Retina (tissue), 1 donor: Measurements from ENCODE around the gene HOXA9.

Source experiments
- DNase-seq: peaks from one replicate; pipeline ENCODE4 v3.0.0-alpha.2; 2016

Gene HOXA9

DNA sequence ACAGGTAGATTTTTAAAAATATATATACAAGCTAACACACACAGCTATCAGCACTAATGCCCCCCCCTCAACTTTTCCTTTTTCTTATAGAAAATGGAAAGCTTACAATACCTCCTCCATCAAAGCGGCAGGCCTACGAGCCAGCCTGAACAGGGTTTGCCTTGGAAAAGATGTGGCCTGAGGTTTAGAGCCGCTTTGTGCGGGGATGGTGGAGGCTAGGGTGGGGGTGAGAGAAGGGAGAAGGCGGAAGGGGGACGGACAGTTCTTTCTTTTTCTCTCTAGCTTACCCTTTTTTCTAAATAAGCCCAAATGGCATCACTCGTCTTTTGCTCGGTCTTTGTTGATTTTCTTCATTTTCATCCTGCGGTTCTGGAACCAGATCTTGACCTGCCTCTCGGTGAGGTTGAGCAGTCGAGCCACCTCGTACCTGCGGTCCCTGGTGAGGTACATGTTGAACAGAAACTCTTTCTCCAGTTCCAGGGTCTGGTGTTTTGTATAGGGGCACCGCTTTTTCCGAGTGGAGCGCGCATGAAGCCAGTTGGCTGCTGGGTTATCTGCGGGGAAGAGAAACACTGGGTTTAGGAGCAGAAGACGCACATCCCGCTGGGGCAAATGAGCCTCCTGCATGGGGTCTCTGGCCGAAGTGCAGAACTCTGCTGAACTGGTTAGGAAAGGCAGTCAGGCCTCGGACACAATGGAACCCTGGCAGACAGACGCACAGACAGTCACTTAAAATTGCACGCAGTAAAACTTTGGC is 1.9 kb downstream of the HOXA9 start:
- no peak for DNase-seq

DNA sequence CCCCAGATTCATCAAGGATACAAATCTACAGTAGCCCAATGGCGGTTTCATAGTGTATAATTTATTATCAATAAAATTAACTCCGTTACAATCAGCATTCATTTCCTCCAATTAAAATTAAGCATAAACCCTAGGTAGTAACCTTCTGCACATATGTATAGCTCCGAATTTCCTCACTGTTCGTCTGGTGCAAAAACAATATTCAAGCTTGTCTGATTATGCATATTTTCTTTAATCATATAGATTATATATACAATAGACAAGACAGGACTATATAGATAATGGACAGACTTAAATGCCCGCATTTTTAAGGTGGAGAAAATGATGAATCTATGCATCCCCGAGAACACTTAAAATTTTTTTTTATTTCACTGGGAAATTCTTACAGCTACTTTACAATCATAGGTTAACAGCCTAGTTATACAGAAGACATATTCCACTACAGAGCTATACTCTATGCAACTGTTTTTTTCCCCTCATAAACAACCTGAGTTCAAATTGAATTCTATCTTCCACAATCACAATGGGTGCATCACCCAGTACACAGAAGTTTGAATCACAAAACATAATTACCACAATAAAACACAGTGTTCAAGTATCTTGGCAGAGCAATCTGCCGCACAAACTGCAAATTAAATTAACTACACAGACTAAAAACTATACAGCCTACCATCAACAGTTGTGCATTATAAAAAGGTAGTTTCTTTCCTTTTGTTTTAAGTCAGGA is 2.6 kb downstream of the HOXA9 start:
- no peak for DNase-seq

DNA sequence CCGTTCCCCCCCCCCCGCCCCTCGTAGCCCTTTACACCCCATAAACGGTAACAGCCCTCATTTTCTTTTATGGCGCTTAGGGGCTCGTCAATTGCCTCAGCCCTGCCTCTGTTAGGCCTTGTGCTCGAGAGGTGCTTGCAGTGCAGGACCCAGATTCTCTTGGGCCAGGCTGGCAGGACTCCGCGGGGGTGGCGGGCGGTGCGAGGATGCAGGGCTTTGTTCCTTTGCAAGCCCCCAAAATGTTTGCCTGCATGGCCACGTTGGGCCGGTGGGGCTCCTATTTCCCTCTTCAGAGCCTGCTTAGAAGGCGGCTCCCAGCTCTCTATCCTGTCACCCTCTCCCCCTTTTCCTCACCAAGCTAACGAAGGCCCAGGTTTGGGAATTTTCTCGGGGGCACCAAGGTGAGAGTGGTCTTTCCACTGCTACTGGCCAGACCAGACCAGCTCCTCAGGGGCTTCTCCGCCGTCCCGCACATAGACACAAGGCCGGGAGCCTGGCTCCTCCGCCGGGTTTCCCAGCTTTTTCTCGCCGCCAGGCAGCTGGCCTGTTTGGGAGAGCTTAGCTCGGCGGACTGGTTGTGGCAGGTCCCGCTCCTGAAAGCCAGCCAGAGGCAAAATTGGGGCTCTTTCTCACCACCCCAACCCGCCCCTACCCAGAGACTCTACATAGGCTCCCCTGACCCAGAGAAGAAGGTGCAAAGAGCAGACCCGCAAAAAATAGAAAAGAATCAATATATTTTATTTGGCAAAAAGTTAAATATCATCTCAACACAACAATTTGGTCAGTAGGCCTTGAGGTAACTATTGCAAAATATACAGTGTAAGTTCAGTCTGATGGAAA is 3.4 kb downstream of the HOXA9 start:
- peak; percentile 65 for DNase-seq

DNA sequence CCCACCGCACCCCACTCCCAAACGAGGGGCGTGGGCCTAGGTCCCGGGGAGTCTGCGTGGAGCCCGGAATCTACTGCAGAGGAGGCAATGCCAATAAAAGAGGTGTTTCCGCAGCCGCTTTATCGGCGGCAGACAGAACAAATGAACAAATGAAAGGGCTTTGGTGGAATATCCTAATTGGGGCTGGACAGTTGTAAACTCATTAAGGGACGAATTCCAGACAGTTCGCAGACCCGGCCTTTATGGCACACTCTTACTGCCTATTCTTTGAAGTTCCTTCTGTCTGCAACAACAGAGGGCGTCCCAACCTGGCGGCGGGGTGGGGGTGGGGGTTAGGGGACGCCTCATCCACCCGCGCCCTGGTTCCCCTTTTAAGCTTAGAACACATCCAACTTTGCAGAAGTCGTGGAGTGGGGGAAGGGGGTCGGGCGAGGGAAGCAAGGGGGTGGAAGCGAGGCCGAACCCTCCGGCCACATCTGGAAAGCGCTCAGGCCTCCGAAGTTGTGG is 4.1 kb downstream of the HOXA9 start:
- DNase-seq = no peak

DNA sequence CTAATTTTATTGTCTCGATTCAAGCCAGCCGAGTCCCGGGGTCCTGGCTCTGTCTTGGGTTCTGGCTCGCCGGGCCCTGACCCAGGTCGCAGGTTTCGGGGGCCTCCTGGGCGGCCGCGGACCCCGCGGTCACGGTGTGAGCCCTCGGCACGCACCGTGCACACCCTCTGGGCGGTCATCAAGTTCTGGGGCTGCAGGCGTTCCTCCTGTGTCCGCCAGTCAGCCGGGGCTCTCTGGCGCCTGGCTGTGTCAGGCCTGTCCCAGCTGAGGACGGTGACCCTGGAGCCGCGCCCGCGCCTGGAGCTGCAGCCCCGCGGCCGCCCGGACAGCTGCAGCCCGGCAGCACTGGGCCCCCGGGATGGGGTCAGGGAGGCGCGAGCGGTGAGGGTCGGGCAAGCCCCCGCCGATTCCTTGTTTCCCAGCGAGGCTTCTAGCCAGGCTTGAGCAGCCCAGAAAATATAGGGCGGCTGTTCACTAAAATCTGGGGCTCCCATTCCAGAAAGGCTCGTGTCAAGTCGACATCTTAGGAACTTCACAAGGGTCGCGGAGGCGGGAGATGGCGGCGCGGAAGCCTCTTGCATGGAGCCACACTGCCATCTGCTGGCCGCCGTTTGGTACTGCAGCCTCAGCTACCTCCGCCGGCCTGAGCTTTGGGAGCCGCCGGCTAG is 4.7 kb downstream of the HOXA9 start:
- DNase-seq = peak; percentile 97

DNA sequence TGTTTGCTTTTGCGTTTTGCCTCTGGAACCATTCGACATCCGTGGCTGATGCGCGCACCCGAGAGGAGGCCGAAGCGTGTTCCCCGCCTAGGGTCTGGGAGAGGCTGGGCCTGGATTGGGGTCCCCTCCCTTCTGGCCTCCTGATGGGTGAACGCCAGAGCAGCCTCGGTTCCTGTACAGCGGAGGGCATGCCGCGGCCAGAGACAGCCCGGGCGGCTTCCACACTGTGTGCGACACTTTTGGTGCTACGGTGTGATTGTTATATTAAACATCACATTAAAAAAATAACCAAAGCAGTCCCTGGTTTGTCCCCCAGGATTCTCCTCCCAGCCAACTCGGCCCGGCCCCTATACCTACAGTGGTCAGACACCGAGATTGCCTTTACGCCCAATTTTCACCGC is 5.2 kb downstream of the HOXA9 start:
- peak; percentile 75 for DNase-seq

DNA sequence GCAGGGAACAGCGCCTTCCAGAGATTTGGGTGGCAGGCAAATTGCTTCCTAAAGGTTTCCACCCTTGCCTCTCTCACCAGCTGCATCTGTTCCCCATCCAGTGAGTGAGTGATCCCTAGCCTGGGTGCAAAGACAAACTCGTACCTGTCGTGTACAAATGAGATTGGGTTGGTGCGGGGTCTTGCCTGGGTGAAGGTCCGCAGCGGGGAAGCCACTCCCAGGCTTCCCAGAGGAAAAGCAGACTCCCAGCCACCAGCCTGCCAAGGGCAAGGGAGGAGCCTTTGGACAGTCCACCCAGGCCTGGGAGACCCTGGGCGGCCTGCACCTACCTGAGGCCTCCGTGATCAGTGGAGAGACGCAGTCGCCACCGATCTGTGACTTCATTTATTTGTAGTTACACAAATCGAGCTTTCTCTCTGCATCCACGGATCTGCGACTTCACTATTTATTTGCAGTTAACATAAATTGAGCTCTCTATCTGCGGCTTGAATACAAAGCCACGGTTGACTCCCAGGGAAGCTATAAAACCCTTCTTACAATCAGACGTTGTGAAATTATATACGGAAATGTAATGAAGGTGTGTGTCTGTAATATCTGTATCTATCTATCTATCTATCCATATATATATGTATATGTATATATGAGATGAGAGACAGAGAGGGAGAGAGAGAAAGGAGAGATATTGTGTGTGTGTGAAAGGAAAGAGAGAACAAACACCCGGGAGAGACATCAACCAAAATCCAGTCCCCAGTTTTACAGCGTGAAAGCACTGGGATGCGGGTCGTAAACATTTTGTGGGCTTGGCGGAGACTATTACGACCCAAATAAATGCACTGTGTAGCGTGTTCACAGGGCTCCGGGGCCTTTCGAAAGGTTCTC is 5.8 kb downstream of the HOXA9 start:
- DNase-seq = peak; percentile 75

DNA sequence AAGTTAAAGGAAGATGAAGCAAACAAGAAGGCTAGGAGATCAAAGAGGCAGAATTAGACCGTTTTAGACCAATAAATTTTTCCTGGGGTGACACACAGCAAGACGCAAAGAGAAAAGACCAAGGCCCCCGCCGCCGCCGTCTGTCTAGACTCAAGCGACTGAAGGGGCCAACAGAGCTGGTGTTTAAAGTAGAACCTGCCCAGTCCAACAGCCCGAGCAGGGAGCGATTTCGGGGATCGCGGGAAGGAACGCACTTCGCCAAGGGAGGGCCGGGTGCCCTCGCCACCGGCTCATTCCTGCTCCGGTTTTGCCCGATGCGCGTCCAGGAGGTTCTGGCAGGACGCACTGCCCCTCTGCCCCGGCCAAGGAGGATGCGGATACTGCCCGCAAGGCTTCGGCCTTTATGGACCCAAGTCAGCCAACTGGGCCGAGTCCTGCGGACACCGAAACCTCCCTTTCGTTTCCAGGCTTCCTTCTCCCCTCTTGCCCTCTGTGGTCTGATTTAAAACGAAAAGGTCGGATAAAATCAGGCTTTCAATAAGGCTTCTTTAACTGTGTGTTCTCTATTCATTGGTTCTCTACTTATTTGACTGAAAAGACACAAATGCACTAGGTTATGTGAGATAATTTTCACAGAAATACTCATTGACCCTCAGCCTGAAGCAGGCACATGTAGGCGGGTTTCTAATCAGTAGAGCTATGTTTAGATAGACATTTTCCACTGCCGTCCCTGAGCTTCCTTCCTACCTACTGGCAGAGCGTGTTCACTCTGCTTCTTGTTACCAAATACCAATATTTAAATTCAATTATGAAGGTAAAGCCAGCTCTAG is 6.7 kb downstream of the HOXA9 start:
- DNase-seq = peak; percentile 76

DNA sequence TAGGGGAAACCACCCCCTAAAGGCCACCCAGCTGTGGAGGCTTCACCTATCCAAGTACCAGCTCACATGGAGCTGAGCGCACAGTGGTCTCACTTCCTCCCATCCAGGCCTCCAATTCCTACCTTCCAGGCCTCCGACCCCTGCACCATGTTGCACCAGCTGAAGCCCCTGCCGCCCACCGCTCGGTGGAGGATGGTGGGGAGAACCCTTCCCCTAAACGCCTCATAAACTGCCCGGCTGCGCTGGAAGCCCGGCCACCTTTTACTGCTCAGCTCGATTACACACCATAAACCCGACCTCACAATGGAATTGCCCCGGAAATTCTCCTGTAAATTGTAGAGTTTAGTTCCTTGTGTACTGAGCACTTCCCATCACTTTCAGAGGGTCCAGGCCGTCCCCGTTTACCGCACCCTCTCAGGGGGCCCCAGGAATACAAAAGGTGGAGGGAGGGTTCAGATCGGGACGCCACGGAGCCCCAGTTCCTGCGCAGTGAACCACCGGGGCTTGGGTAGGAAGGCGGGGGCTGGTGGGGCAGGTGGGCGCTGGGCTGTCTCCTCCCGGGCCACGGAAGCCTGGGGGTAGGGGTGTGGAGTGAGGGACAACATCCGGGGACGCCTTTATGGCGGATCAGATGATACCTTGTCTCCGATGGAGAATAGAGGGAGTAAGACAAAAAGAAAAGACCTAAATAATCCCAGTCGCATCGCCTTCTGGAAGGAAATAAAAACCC is 7.5 kb downstream of the HOXA9 start:
- no peak for DNase-seq

DNA sequence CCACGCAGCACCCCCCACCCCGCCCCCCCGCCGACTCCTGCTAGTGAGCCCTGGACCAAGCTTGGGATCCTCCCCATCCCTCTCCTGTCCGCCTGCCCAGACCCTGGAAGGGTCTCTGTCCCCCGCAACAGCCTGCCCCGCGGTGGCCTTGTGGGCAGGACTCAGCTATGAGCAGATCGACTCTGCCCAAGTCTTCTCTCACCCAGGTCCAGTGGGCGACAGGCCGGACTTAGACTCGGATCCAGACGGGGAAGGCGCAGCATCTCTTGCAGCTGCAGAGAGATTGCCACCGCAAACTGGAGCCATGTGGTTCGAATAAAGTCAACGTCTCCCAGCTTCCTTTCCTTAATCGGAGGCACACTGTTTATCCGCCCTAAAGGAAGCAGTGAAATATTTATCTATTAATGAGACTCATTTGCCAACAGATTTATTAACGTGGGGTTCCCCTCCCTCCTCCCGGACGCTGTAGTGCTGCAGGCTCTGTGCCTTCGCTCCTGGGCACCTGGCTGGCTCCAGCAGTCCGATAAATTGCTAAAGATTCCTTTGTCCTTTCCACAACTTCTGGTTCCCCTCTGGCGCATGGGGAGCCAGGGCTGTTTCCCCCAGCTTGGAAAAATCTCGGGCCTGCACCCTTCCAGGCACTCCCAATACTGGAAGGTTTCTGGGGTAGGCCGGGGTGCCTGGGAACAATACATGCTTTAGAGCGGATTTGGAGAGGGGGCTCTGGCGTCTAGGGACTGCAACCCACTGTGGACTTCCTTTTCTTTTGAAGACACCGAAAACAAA is 8.2 kb downstream of the HOXA9 start:
- no peak for DNase-seq

DNA sequence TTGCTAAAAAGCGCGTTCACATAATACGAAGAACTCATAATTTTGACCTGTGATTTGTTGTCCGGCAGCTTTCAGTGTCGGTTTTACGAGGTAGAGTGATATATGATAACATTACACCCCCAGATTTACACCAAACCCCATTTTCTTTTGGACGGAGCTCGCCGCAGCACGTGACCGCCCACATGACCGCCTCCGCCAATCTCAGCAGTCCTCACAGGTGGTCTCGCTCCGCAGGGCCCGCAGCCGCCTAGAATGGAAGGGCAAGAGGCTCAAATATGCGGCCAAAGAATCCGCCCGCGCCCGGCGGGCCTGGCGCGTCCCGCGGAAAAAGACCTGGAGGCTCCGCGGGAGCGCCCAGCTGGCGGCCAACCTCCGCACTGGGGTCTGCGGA is 8.8 kb downstream of the HOXA9 start, which contains the start of gene HOXA7:
Gene HOXA7, minus strand, starts transcription at position 168 of the 391 bp plus-strand sequence. Its CDS starts 130 bp downstream, at position 38.
- DNase-seq = no peak

DNA sequence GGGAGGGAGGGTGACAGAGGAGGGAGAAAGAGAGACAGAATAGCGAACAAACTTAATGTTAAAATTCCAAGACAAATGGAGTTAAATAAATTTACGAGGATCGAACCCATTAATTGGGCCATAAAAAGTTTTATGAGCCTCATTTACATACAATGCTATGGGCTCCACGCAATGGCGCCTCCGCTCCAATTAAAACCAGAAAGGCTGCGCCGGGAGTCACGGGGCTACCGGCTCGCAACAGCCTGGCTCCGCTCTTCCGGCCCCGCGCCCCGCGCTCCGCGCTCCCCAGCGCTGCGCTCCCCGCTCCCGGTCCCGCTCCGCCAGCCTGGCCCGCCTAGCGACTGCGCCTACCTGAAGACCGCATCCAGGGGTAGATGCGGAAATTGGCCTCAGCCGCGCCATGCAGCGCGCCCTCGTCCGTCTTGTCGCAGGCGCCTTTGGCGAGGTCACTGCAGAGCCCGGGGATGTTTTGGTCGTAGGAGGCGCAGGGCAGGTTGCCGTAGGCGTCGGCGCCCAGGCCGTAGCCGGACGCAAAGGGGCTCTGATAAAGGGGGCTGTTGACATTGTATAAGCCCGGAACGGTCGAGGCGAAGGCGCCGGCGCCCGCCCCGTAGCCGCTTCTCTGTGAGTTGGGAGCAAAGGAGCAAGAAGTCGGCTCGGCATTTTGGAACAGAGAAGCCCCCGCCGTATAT is 9.4 kb downstream of the HOXA9 start:
- DNase-seq = peak; percentile 73

DNA sequence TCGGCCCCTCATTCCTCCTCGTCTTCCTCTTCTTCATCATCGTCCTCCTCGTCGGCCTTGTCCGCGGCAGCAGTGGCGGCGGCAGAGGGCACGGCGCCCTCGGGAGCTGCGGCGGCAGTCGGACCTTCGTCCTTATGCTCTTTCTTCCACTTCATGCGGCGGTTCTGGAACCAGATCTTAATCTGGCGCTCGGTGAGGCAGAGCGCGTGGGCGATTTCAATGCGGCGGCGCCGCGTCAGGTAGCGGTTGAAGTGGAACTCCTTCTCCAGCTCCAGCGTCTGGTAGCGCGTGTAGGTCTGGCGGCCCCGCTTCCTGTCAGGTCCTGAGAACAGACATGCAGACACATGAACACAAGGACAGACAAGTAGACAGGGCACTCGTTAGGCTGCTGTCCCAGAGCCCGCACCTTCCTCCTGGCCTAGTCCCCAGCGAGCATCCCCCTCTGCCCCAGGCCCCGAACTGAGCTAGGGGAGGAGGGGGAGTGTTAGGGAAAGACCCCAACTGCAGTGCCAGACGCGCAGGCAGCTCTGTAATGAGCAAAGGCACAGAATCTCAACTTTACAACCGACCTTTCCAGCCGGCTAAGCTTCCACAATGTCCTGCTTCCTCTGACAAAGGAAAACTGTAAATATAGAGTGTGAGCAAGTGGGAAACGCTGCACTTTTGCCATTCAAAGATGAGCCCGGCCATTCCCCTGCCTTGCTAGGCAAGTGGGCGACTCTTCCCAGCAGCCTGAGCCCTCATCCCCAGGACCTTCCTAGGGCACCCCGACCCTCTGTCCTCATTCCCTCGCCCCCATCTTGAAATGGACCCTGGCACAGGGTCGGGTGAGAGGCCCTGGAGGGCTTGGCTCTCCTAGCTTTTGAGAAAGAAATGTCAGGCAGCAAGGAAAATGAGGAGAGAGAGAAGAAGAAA is 10.2 kb downstream of the HOXA9 start:
- DNase-seq = no peak

DNA sequence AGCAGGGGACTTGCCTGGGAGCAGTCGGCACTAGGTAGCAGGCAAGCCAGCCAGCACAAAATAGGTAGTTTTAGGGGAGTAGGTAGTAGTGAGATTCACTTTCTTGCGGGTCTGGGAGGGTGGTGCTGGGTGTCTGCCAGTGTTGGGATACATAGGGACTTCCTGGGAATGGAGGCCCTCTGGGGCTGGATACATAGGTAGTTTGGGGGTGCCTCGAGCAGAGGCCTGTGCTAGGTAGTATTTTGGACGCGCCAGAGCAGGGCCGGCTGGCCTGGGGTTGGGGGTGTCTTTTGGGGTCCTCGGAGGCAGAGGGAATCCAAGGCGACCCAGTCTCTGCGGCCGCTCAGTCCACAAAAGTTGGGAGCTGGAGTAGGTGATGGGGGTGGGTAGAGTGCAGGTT is 11.0 kb downstream of the HOXA9 start:
- DNase-seq = no peak

DNA sequence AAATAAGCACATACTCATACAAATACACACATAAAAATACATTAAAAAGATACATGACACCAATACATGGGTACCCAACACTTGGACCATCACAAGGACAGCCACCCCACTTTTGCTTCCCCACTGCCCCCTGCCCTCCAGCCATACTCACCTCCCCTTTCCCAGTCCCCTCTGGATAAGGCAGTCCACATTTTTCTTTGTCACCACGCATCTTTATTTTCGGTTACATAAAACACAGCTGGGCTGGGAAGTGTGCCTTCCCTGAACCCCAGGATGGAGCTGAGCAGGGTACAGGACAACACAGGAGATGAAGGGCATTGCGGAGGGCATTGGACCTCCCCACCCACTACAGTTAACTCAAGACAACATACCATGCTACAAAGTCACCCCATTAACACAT is 11.8 kb downstream of the HOXA9 start:
- no peak for DNase-seq

DNA sequence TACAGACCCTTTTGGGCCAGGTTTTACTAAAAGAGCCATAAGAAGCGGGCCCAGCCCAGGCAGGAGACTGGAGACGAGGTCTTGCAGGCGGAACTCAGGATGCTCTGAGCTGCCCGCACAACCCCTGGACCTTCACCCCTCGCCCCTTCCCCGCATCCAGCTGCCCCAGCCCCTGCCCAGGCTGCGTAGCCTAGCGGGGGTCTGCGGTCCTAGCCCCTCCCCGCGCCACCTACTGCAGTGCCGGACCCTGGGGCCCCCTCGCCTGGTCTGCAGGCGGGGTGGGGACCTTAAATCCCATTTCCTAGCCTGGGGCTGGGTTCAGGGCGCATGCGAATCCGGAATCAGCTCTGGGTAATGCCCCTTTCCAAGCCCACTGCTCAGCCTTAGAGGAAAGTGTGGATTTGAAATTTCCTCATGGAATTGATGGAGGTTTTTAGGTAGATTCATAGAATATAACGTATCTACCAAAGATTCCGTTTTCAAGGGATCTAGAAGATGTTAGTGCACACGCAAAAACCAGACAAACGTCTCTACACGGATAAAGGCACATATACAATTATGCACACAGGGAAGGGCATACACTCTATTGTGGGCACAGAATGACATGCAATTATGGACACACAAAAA is 12.4 kb downstream of the HOXA9 start:
- DNase-seq = no peak
